SH-SY5Y (cell line): ENCODE results near the gene RDX.

Experiments
- GATA2 ChIP-seq: IDR thresholded peaks from 2 replicates; pipeline ENCODE4 v1.6.1; 2011; ENCODE audit warnings: mild to moderate bottlenecking, low read depth, low read length
- GATA3 ChIP-seq: IDR thresholded peaks from 2 replicates; pipeline ENCODE4 v1.6.1; 2011; ENCODE audit warnings: low read depth, mild to moderate bottlenecking, low read length, moderate library complexity

- TF ChIP-seq GATA2 (no peak), GATA3 (no peak)
Measured at GRCh38 chr11:110295086-110295485, 1.3 kb downstream of the RDX start.
